WERI-Rb-1 (cell line): ENCODE results near the gene TBC1D22B.

Experiments
- DNase-seq: peaks from one replicate; pipeline ENCODE4 v3.0.0-alpha.2; 2020
- H3K27ac ChIP-seq: fragments of 250-450 bp; sonication (Bioruptor Pico); 2 replicates; pipeline ENCODE4 v1.5.1; 2020; ENCODE audit warnings: mild to moderate bottlenecking, moderate library complexity
- H3K27me3 ChIP-seq: fragments of 250-450 bp; sonication (Bioruptor Pico); 2 replicates; pipeline ENCODE4 v1.5.1; 2021; ENCODE audit warnings: mild to moderate bottlenecking, low read depth, moderate library complexity; ENCODE audit not compliant: insufficient read depth, severe bottlenecking
- H3K36me3 ChIP-seq: fragments of 250-450 bp; sonication (Bioruptor Pico); 2 replicates; pipeline ENCODE4 v1.5.1; 2020; ENCODE audit warnings: mild to moderate bottlenecking, moderate library complexity
- H3K4me3 ChIP-seq: 2 replicates; pipeline ENCODE4 v1.5.1; 2011; ENCODE audit warnings: low read depth, mild to moderate bottlenecking, control low read depth, low read length
- H3K9me3 ChIP-seq: fragments of 250-450 bp; sonication (Bioruptor Pico); 2 replicates; pipeline ENCODE4 v1.5.1; 2021; ENCODE audit warnings: mild to moderate bottlenecking, moderate library complexity; ENCODE audit not compliant: severe bottlenecking
- CTCF ChIP-seq: IDR thresholded peaks from 2 replicates; pipeline ENCODE4 v1.5.1; 2011; ENCODE audit warnings: low read depth, mild to moderate bottlenecking, control low read depth, inconsistent platforms, low read length

The TBC1D22B gene

GRCh38 chr6:37313723-37314486, 56.3 kb downstream of the TBC1D22B start:
- Histone ChIP-seq H3K4me3 (no peak overlapping the region), H3K27ac (no peak overlapping the region), H3K36me3 (peaks cover 59% of the 10 kb centered on the region), H3K27me3 (no peaks in the 10 kb centered on the region), H3K9me3 (no peaks in the 10 kb centered on the region)
- no peak for DNase-seq
- no peak for TF ChIP-seq CTCF

GRCh38 chr6:37314487-37315156, 57.0 kb downstream of the TBC1D22B start:
- peak; percentile 90 for TF ChIP-seq CTCF
- H3K27ac ChIP-seq, result no peak overlapping the region
- no peaks in the 10 kb centered on the region for H3K27me3 ChIP-seq
- no peak overlapping the region for H3K4me3 ChIP-seq
- H3K36me3 ChIP-seq, result peaks cover 59% of the 10 kb centered on the region
- no peaks in the 10 kb centered on the region for H3K9me3 ChIP-seq
- peak; percentile 85 for DNase-seq

- Histone ChIP-seq H3K4me3 (no peak overlapping the region), H3K27ac (no peak overlapping the region), H3K27me3 (no peaks in the 10 kb centered on the region), H3K36me3 (peaks cover 64% of the 10 kb centered on the region), H3K9me3 (no peaks in the 10 kb centered on the region)
- no peak for DNase-seq
- no peak for TF ChIP-seq CTCF
Observed at GRCh38 chr6:37315157-37315515, 57.6 kb downstream of the TBC1D22B start.

- no peak for DNase-seq
- H3K36me3 ChIP-seq, result peaks cover 72% of the 10 kb centered on the region
- H3K27me3 ChIP-seq, result no peaks in the 10 kb centered on the region
- H3K9me3 ChIP-seq, result no peaks in the 10 kb centered on the region
- no peak overlapping the region for H3K4me3 ChIP-seq
- no peak overlapping the region for H3K27ac ChIP-seq
- no peak for TF ChIP-seq CTCF
Observed at GRCh38 chr6:37316071-37316470, 58.5 kb downstream of the TBC1D22B start.

- no peak for TF ChIP-seq CTCF
- no peaks in the 10 kb centered on the region for H3K9me3 ChIP-seq
- peaks cover 77% of the 10 kb centered on the region for H3K36me3 ChIP-seq
- no peaks in the 10 kb centered on the region for H3K27me3 ChIP-seq
- no peak for DNase-seq
- H3K4me3 ChIP-seq, result no peak overlapping the region
- H3K27ac ChIP-seq, result no peak overlapping the region
Observed at GRCh38 chr6:37317312-37318038, 59.9 kb downstream of the TBC1D22B start.
